Cardiac septum (tissue), 1 donor: Measurements from ENCODE around the gene TPM1. TPM values are rescaled to one million over a fixed set of nuclear protein-coding genes. Genes with fewer than 3 reads are reported as not detected.

ENCODE experiments used
- DNase-seq: peaks from one replicate; pipeline ENCODE4 v3.0.0-alpha.2; 2020; ENCODE audit warnings: low spot score
- intact Hi-C: fragments of 100-400 bp; cut with DNase I; formaldehyde crosslinking; loops from one replicate; pipeline ENCODE4 v1.14.0; 2022
- total RNA-seq: library from RNA; stranded (reverse); fragmentation: NEBNext Ultra II Directional; extraction: Animal tissue kit (Norgen Biotek cat#: 25700); gene quantifications from one replicate; pipeline ENCODE4 v1.2.1, GENCODE V29; 2021
- donor health status: DM: no; HTN: no; CAD: no.

The TPM1 gene
- total RNA-seq, 1 donor from 2014 or later = 14,297 TPM

- no peak for DNase-seq
- intact Hi-C loops = no loop called here
Observed at GRCh38 chr15:63065262-63066221, 23.0 kb downstream of the TPM1 start.

GRCh38 chr15:63066272-63066671 lies 23.7 kb downstream of the TPM1 start:
- DNase-seq = no peak
- intact Hi-C loops = no loop called here

- DNase-seq = no peak
- intact Hi-C loops = no loop called here
Observed at GRCh38 chr15:63067306-63067705, 24.8 kb downstream of the TPM1 start.

GRCh38 chr15:63067976-63068743 lies 25.6 kb downstream of the TPM1 start:
- DNase-seq = no peak
- intact Hi-C loops = no loop called here

- DNase-seq = no peak
- intact Hi-C loops = no loop called here
Observed at GRCh38 chr15:63069616-63070090, 27.1 kb downstream of the TPM1 start.

GRCh38 chr15:63070681-63071129 lies 28.2 kb downstream of the TPM1 start:
- intact Hi-C loops = no loop called here

GRCh38 chr15:63071288-63071909 lies 28.9 kb downstream of the TPM1 start:
- intact Hi-C loops = no loop called here
- DNase-seq = no peak

More at GRCh38 chr15:63070681-63071129, 28.2 kb downstream of the TPM1 start:
- no peak for DNase-seq

- no peak for DNase-seq
- intact Hi-C loops = no loop called here
Observed at GRCh38 chr15:63072023-63072650, 29.6 kb downstream of the TPM1 start.

- intact Hi-C loops = no loop called here
- DNase-seq = no peak
Observed at GRCh38 chr15:63072809-63073277, 30.3 kb downstream of the TPM1 start.

- intact Hi-C loops = no loop called here
- no peak for DNase-seq
Observed at GRCh38 chr15:63073497-63074172, 31.1 kb downstream of the TPM1 start.

- intact Hi-C loops = no loop called here
- DNase-seq = no peak
Observed at GRCh38 chr15:63075015-63075983, 32.8 kb downstream of the TPM1 start.

GRCh38 chr15:63075984-63076713 lies 33.6 kb downstream of the TPM1 start:
- no peak for DNase-seq
- intact Hi-C loops = no loop called here

GRCh38 chr15:63076714-63077046 lies 34.1 kb downstream of the TPM1 start:
- intact Hi-C loops = no loop called here
- no peak for DNase-seq

GRCh38 chr15:63077952-63078351 lies 35.4 kb downstream of the TPM1 start:
- DNase-seq = no peak
- intact Hi-C loops = no loop called here

- intact Hi-C loops = no loop called here
- no peak for DNase-seq
Observed at GRCh38 chr15:63079947-63080626, 37.5 kb downstream of the TPM1 start.

GRCh38 chr15:63080634-63081250 lies 38.2 kb downstream of the TPM1 start:
- no peak for DNase-seq
- intact Hi-C loops = no loop called here
